GM18520 (cell line): ENCODE data around the gene RAD9A.

Source experiments
- ATAC-seq: cut with Tn5 transposase; IDR thresholded peaks from one replicate; pipeline ENCODE4 v1.9.1; 2021; ENCODE audit not compliant: unreplicated experiment

RAD9A gene

GRCh38 chr11:67373648-67374570 lies 17.9 kb upstream of the RAD9A start:
- ATAC-seq = no peak

- no peak for ATAC-seq
These were observed 17.1 kb upstream of the RAD9A start for GRCh38 chr11:67374571-67375281.

- ATAC-seq = no peak
These were observed 16.3 kb upstream of the RAD9A start for GRCh38 chr11:67375320-67376055.

GRCh38 chr11:67376063-67376820 lies 15.5 kb upstream of the RAD9A start:
- ATAC-seq = no peak

DNA sequence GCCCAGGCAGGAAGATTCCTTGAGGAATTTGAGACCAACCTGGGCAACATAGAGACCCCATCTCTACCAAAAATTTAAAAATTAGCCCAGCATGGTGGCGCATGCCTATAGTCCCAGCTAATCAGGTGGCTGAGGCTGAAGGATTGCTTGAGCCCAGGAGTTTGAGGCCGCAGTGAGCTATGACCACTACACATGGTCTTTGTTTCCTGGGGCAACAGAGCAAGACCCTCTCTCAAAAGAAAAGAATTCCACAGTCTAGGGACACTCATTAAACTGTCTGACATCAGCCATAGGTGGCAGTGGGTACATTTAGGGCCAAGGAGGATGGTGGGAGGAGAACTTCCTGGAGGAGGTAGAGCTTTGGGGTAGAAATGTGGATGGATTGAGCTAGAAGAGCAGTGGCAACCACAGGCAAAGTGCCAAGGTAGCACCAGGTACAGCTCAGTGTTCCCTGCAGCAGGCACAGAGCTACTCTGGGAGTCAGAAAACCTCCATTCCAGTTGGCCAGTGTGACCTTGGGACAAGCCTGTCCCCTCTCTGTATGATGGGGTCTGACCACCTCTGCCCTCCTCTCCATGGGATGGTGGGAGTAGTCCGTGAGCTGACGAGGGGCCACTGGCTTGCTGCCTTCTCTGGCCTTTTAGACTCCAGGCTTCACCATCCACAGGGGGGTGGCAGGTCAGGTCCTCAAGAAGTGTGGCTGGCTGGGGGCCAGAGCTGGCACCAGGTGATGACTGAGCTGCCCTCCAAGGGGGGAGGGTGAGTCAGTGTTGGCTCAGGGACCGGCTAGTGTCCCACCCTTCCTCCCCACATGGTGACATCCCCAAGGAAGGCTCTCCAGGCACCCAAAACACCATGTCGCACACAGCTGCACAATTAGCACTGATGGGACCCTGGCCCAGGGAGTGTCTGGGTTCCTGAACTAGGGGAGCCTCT lies 14.6 kb upstream of the RAD9A start:
- no peak for ATAC-seq

DNA sequence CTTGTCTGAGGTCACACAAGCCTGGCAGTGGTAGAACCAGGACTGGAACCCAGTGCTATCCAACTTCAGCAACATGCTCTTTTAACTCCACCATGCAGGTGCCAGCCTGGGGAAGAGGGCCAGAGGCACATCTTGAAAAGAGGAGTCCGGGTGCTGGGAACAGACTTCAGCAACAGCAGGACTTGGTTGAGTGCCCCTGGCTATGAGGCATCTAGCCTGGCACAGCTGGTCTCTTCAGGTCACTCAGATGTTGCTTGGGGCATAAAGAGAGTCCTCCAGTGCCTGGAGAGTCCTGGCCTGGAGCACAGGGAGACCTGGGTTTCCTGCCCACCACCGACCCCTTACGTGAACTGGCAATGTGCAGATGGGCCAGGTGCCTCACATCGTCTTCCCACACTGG lies 13.2 kb upstream of the RAD9A start:
- no peak for ATAC-seq

GRCh38 chr11:67379061-67380058 lies 12.4 kb upstream of the RAD9A start:
- ATAC-seq = no peak

GRCh38 chr11:67381244-67381972 lies 10.4 kb upstream of the RAD9A start:
- no peak for ATAC-seq

- ATAC-seq = no peak
These were observed 9.3 kb upstream of the RAD9A start for GRCh38 chr11:67382276-67383136.

DNA sequence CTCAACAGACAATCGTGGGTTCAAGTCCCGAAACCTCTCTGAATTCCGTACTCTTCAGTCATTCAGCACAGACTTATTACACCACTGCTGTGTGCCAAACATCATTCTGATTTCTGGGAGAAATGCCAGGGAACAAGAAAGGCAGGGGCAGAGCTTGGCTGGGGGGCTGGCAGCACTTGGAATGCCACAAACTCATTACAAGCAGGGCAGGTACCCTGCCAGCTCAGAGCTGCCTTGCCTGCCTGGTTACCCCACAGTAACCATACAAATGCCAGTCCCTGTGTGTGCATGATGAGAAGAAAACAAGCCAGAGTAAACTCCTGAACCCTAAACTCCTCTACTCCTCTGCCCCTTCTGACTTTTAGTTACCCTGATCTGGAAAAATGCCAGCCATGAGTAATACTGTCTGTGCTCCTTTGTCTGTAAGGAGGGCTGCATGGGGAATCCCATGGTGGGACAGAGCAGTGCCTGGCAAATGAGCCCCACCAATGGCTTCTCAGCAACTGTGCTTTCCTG lies 6.9 kb upstream of the RAD9A start:
- no peak for ATAC-seq

DNA sequence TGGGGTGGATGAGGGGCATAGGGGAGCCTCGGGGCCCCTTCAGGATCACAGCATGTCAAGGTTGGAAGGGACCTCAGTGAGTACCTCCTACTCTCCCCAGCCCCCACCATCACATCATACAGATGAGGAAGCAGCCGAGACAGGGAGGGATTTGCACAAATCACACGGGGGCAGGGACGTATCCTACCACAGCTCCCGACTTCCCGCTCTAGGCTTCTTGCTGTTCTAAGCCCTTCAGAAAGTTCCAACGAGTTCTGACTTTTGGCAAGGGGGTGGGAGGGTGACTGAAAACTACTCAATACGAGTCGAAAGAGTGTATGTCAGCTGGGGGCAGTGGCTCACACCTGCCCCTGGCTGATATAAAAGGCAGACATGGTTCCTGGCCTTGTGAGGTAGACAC lies 4.7 kb upstream of the RAD9A start:
- ATAC-seq = no peak

GRCh38 chr11:67387518-67387917 lies 4.3 kb upstream of the RAD9A start:
- ATAC-seq = no peak

- ATAC-seq = no peak
These were observed 2.3 kb upstream of the RAD9A start for GRCh38 chr11:67389477-67389876.

DNA sequence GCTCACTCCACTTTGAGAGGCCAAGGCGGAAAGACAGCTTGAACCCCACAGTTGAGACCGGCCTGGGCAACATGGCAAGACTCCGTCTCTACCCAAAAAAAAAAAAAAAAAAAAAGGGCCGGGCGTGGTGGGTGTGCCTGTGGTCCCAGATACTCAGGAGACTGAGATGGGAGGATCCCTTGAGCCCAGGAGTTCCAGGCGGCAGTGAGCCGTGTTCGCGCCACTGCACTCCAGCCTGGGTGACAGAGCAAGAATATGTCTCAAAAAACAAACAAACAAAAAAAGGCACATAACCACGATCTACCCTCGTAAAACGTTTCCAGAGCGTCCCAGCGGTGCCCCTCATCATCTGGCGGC lies 861 bp upstream of the RAD9A start:
- ATAC-seq = no peak

DNA sequence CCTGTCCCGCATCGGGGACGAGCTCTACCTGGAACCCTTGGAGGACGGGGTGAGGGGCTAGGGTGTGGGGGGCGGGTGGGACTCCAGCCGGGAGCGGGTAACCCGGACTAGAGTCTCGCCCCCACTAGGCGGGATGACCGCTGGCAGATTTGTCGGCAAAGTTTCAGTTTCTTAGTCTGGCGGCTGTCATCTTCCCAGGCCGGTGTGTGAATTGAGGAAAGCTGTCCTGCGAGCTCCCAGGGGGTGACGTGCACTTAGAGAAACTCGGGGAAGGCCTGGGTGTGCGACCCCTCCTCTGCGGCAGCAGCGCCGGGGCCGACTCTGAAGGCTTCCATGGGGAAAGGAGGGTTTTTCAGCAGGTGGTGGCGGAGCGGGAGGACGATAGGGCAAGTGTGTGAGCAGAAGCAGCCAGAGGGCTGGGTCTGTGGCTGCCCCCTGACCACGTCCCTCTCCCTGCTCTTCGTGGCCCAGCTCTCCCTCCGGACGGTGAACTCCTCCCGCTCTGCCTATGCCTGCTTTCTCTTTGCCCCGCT lies 463 bp downstream of the RAD9A start:
- ATAC-seq = no peak

DNA sequence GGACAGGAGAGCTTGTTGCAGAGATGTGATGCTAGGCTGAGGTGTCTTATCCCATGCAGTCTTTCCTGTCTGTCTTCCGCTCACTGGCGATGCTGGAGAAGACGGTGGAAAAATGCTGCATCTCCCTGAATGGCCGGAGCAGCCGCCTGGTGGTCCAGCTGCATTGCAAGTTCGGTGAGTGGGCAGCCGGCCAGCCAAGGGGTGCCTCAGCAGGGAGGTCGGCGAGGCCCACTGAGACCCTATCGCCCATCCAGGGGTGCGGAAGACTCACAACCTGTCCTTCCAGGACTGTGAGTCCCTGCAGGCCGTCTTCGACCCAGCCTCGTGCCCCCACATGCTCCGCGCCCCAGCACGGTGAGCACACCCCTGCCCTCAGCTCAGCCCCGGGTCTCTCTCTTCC lies 1.7 kb downstream of the RAD9A start:
- no peak for ATAC-seq

- no peak for ATAC-seq
These were observed 2.2 kb downstream of the RAD9A start for GRCh38 chr11:67393990-67394389.
